BJ (cell line): Measurements from ENCODE around the gene RTN4RL2. TPM values are rescaled to one million over a fixed set of nuclear protein-coding genes. Genes with fewer than 3 reads are reported as not detected.

Source experiments
- CTCF ChIA-PET: fragments of 350-600 bp; formaldehyde crosslinking; extraction: SDS; loops from one replicate; lab custom pipeline; 2021; ENCODE audit warnings: antibody characterized with exemption, inconsistent platforms; lab: Yijun Ruan, JAX
- POLR2A ChIA-PET: fragments of 300-600 bp; sonication (Branson Sonifier 250); formaldehyde crosslinking; extraction: SDS; loops from one replicate; lab custom pipeline; 2021; ENCODE audit warnings: antibody characterized with exemption; lab: Charles Lee
- DNase-seq: peaks from one replicate; pipeline ENCODE4 v3.0.0-alpha.2; 2011; ENCODE audit warnings: low read depth
- H3K27me3 ChIP-seq: 2 replicates; pipeline ENCODE4 v1.6.0; 2011; ENCODE audit warnings: low read length; ENCODE audit not compliant: control insufficient read depth, insufficient read depth
- H3K36me3 ChIP-seq: 2 replicates; pipeline ENCODE4 v1.5.1; 2011; ENCODE audit warnings: low read length; ENCODE audit not compliant: control insufficient read depth, insufficient read depth
- H3K4me3 ChIP-seq: 2 replicates; pipeline ENCODE4 v1.5.1; 2011; ENCODE audit warnings: low read depth, mild to moderate bottlenecking, control low read depth, low read length
- CTCF ChIP-seq: IDR thresholded peaks from 2 replicates; pipeline ENCODE4 v1.5.1; 2011; ENCODE audit warnings: low read depth, mild to moderate bottlenecking, control low read depth, inconsistent platforms, low read length, moderate library complexity; ENCODE audit not compliant: insufficient read depth
- polyA plus RNA-seq: library from polyadenylated mRNA; depleted of rRNA; stranded (reverse); fragments of >200 nt; gene quantifications from 2 replicates; pipeline ENCODE4 v1.2.3, GENCODE V29; 2011; rRNA removed
- small RNA-seq: library from RNA; depleted of rRNA; stranded (forward); fragments of <200 nt; gene quantifications from one replicate; pipeline ENCODE3, GENCODE V24; 2012; ENCODE audit warnings: low replicate concordance, low read depth; ENCODE audit not compliant: insufficient read length

Gene RTN4RL2
- polyA plus RNA-seq, 1 experiment: 0.43 TPM

GRCh38 chr11:57523419-57523818 lies 63.1 kb downstream of the RTN4RL2 start:
- ChIA-PET CTCF (interaction anchor here (4.0 to 12.6 kb wide), 3 partner anchors 29 to 66 kb away, joined by 20 to 182 read pairs (median 148); partner anchors contain the start of gene RTN4RL2), POLR2A (no interaction called here)
- no peaks in the 10 kb centered on the region for H3K27me3 ChIP-seq
- no peak for TF ChIP-seq CTCF
- H3K36me3 ChIP-seq: peaks cover 2% of the 10 kb centered on the region; the same call in 1 of the 2 replicates
- DNase-seq: no peak
- H3K4me3 ChIP-seq: no peak overlapping the region

Small RNA genes within 50 kb of the gene (small RNA-seq; reads per million reads assigned to genes)
- not detected for gene RNA5SP341

Other genes starting within 250 kb of the RTN4RL2 start
- gene APLNR, start 223.3 kb upstream of the RTN4RL2 start, polyA plus RNA-seq: not detected in 2 replicates
- gene TNKS1BP1, start 135.6 kb upstream of the RTN4RL2 start, polyA plus RNA-seq: 51.1 and 73.7 TPM in 2 replicates
- gene SSRP1, start 124.6 kb upstream of the RTN4RL2 start, polyA plus RNA-seq: 100 and 102 TPM in 2 replicates
- not detected in 2 replicates for gene P2RX3, start 122.2 kb upstream of the RTN4RL2 start, polyA plus RNA-seq
- not detected in 2 replicates for gene PRG3, start 79.4 kb upstream of the RTN4RL2 start, polyA plus RNA-seq
- not detected in 2 replicates for gene PRG2, start 69.9 kb upstream of the RTN4RL2 start, polyA plus RNA-seq
- 16.7 and 26.7 TPM in 2 replicates for gene SLC43A3, start 33.4 kb upstream of the RTN4RL2 start, polyA plus RNA-seq
- 11.8 and 23.4 TPM in 2 replicates for gene SLC43A1, start 55.2 kb downstream of the RTN4RL2 start, polyA plus RNA-seq
- 90.5 and 91.7 TPM in 2 replicates for gene TIMM10, start 70.2 kb downstream of the RTN4RL2 start, polyA plus RNA-seq
- gene SMTNL1, start 77.1 kb downstream of the RTN4RL2 start, polyA plus RNA-seq: not detected in 2 replicates
- 57.3 and 67.0 TPM in 2 replicates for gene UBE2L6, start 107.1 kb downstream of the RTN4RL2 start, polyA plus RNA-seq
- 92.4 and 119 TPM in 2 replicates for gene SERPING1, start 137.2 kb downstream of the RTN4RL2 start, polyA plus RNA-seq
- 0.26 TPM in 2 replicates for gene YPEL4, start 189.4 kb downstream of the RTN4RL2 start, polyA plus RNA-seq
- 19.0 and 19.6 TPM in 2 replicates for gene CLP1, start 197.2 kb downstream of the RTN4RL2 start, polyA plus RNA-seq
- 61.4 and 76.7 TPM in 2 replicates for gene ZDHHC5, start 207.6 kb downstream of the RTN4RL2 start, polyA plus RNA-seq